Stimulated activated CD4-positive, alpha-beta T cell treated with anti-CD3 and anti-CD28 coated beads, TNF-alpha, amount 100 ng/mL, for 1 hour (primary cell): ENCODE results near the gene MED23.
"Not testable (repeated sequence)": the region's sequence is repeated elsewhere in the genome, so short reads cannot be mapped to it uniquely, and the experiment has no call there.

ENCODE experiments used
- DNase-seq, 3 donors: peaks; one replicate each; pipeline ENCODE4 v3.0.0-alpha.2; 2020; ENCODE audit warnings: low read depth in 3 of 3, low spot score in 1 of 3

MED23 gene

GRCh38 chr6:131581523-131581922, 46.5 kb downstream of the MED23 start:
- DNase-seq = no peak

- no peak for DNase-seq
Observed at GRCh38 chr6:131575834-131576478, 52.1 kb downstream of the MED23 start.

- no peak for DNase-seq
Observed at GRCh38 chr6:131574686-131575085, 53.4 kb downstream of the MED23 start.

GRCh38 chr6:131574133-131574532, 53.9 kb downstream of the MED23 start:
- DNase-seq = no peak

GRCh38 chr6:131572686-131573415, 55.2 kb downstream of the MED23 start, which contains the start of gene ARG1:
TSS of gene ARG1 (plus strand) at chr6:131573226. CDS start at chr6:131573283, 57 bp downstream.
- no peak for DNase-seq

- DNase-seq = no peak
Observed at GRCh38 chr6:131568726-131569125, 59.3 kb downstream of the MED23 start.

GRCh38 chr6:131565056-131565455, 63.0 kb downstream of the MED23 start:
- no peak for DNase-seq

- no peak for DNase-seq
Observed at GRCh38 chr6:131561925-131562707, 65.9 kb downstream of the MED23 start.

- DNase-seq = no peak
Observed at GRCh38 chr6:131558922-131559321, 69.1 kb downstream of the MED23 start.

GRCh38 chr6:131555992-131556391, 72.0 kb downstream of the MED23 start:
- DNase-seq = no peak

- no peak for DNase-seq
Observed at GRCh38 chr6:131552572-131552971, 75.5 kb downstream of the MED23 start.

GRCh38 chr6:131551902-131552301, 76.1 kb downstream of the MED23 start:
- DNase-seq = no peak

GRCh38 chr6:131549811-131550210, 78.2 kb downstream of the MED23 start:
- DNase-seq = no peak

GRCh38 chr6:131548441-131548840, 79.6 kb downstream of the MED23 start:
- no peak for DNase-seq

GRCh38 chr6:131547488-131547887, 80.6 kb downstream of the MED23 start:
- no peak for DNase-seq

GRCh38 chr6:131545317-131545716, 82.7 kb downstream of the MED23 start:
- DNase-seq = no peak

- DNase-seq = not testable (repeated sequence)
Observed at GRCh38 chr6:131538615-131539014, 89.4 kb downstream of the MED23 start.

GRCh38 chr6:131532580-131533039, 95.4 kb downstream of the MED23 start:
- peak in 1 of 3 donors; percentile 21 for DNase-seq

- DNase-seq = not testable (repeated sequence)
Observed at GRCh38 chr6:131531681-131532080, 96.4 kb downstream of the MED23 start.

- not testable (repeated sequence) for DNase-seq
Observed at GRCh38 chr6:131530936-131531335, 97.1 kb downstream of the MED23 start.

GRCh38 chr6:131524695-131525336, 103.2 kb downstream of the MED23 start:
- DNase-seq = no peak
